GM18873 (cell line): ENCODE results near the gene SMIM26.
A peak's percentile ranks its signal among the peaks of the same experiment; 100 is the strongest.
"Not testable (repeated sequence)": the region's sequence is repeated elsewhere in the genome, so short reads cannot be mapped to it uniquely, and the experiment has no call there.

ENCODE experiments used
- ATAC-seq: cut with Tn5 transposase; IDR thresholded peaks from one replicate; pipeline ENCODE4 v1.9.1; 2021; ENCODE audit warnings: mild to moderate bottlenecking, moderate library complexity, moderate number of reproducible peaks; ENCODE audit not compliant: unreplicated experiment, low FRiP score

The SMIM26 gene, protein sequence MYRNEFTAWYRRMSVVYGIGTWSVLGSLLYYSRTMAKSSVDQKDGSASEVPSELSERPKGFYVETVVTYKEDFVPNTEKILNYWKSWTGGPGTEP

DNA sequence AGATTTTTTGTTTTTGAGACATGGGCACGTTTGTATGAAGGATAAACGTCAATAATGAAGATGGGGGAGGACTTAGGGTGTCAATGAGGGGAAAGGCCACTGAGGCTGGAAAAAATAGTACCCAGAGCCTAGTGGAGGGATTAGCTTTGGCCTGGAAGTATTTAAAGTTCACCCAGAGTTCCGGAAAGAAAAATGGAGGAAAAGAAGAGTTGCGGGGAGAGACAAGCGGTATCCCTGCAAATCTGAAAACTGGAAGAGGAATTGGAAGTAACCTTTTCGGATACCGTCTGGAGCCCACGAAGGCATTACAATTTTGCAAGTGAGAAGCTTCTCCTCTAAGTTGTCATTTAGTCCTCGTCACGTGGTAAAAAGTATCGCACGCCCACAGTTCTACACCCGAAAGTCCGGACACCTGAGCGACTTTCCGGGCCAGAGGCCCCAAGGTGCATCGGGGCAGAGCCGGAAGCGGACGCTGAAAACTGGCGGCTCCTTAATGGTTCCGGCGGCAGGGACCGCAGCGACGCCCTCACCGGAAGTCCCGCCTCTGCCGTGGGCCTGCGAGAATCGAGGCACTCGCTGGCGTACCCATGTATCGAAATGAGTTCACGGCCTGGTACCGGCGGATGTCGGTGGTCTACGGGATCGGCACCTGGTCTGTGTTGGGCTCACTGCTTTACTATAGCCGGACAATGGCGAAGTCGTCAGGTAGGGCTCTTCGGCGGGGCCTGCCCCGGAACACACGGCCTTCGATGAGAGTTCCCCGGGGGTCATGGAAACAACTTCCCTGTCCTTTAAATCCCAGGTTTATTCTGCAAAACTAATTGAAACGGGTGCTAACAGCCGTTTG, at the start of gene SMIM26:
TSS of gene SMIM26 (plus strand) at position 541 of the 847 bp plus-strand sequence. CDS start at position 588, 47 bp downstream.
- peak; percentile 95 for ATAC-seq

DNA sequence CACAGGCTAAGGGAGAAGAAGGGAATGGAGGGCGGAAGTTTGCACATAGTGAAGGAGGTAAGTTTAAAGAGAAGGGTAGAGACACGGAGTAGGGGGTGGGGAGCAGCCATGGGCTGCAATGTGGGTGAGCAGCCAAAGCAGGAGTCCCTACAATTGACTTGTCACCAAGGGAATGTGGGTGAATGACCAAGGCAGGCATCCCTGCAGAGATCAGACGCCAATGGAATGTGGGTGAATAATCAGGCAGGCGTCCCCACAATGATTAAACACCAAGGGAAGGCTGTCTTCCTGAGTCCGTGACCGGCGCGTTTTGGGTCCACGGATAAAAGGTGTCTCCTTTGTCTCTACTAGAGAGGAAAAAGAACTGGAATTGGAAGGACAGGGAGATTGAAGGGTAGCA, 45.2 kb upstream of the SMIM26 start:
- not testable (repeated sequence) for ATAC-seq

DNA sequence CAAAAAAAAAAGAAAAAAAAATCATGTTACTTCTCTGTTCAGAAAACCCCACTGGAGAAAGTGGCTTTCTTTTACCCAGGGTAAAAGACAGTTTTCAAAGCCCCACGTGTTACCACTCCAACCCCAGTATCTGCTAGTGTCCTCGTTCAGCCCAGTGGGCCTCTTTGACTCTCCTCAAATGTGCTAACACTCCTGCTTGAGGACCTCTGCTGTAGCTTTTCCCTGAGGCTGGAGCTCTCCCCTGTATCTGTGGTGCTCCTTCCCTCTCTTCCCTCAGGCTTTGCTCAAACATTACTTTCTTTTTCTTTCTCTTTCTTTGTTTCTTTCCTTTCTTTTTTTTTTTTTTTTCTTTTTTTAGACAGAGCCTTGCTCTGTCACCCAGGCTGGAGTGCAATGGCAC, 44.2 kb upstream of the SMIM26 start:
- no peak for ATAC-seq

DNA sequence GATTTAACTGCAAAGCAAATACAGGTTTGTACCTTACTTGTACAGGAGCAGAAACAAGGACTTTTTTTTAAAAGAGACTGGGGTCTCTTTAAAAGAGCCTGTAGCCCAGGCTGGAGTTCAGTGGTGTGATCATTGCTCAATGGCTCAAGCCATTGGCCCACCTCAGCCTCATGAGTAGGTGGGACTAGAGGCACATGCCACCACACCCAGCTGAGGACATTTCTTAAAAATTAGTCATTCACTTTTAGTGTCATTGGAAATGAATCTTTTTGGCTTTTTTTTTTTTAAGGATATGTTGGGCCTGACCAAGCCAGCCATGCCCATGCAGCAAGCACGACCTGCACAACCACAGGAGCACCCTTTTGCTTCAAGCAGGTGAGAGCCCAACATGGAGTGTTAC, 42.6 kb upstream of the SMIM26 start:
- no peak for ATAC-seq

DNA sequence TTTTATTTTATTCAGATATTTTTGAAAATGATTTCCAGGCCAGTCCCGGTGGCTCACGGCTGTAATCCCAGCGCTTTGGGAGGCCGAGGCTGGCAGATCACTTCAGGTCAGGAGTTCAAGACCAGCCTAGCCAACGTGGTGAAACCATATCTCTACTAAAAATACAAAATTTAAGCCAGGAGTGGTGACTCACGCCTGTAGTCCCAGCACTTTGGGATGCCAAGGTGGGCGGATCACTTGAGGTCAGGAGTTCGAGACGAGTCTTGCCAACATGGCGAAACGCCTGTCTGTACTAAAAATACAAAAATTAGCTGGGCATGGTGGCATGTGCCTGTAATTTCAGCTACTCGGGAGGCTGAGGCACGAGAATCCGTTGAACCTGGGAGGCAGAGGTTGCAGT, 40.5 kb upstream of the SMIM26 start:
- not testable (repeated sequence) for ATAC-seq

DNA sequence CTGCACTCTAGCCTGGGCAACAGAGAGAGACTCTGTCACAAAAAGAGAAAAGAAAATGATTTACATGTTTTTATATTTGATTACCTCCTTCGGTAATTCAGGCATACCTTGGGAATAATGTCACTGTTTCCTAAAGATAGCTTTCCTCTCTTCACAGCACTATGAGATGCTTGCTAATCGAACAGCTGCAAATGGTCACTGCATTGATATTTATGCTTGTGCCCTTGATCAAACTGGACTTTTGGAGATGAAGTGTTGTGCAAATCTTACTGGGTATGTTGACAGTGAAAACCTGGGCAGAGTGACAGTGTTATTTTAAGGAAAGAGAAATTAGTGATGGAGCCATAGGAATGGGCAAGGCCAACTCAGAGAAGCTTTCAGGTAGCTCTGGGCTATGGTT, 39.9 kb upstream of the SMIM26 start:
- ATAC-seq, result no peak

DNA sequence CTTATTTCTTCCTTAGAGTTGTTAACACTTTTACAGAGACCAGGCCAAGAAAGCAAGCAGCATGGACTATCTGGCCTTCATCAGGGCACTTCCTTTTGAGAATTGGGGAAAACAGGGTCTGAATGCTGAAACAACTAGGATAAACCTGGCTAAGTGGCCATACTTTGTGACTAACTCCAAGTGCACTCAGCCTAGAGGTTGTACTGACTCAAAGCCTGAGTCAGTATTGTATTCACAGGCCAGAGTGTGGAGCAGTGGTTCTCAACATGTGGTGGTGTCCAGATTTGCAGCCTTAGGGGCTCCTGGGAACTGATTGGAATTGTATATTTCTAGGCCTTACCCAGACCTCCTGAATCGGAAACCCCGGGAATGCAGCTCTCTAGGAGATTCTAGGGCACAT, 39.4 kb upstream of the SMIM26 start:
- no peak for ATAC-seq

DNA sequence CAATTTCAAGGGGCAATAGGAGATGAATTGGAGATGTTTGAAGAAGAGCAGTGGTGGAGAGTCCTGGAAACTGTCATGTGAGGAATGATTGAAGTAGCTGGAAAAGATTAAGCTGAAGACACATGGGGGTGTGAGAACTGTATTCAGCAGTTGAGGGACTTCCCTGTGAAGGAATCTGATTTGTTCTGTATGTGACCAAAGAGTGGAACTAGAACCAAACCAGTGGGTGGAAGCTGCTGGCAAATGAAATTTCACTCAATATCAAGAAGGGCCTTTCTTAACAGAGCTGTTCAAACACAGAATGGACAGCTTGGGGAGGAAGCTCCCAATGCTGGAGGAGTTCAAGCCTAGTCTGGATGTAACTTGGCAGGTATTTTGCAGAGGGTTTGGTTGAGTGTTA, 38.2 kb upstream of the SMIM26 start:
- ATAC-seq, result no peak

DNA sequence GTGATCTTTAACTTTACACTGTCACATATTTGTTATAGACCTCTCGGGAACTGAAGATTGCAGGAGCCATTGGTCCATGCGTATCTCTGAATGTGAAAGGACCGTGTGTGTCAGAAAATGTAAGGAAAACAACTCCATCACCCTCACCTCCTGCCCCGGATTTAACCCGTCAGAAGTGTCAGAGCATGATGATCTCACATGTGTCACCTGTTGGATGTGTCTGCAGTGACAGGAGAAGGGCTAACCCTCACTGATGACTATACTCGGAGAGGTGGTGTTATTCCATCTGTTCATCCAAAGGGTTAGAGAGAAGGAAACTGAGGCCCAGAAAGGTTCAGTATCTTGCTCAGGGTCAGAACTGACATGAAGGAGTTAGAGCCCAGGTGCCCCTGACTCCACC, 34.6 kb upstream of the SMIM26 start:
- ATAC-seq, result no peak

DNA sequence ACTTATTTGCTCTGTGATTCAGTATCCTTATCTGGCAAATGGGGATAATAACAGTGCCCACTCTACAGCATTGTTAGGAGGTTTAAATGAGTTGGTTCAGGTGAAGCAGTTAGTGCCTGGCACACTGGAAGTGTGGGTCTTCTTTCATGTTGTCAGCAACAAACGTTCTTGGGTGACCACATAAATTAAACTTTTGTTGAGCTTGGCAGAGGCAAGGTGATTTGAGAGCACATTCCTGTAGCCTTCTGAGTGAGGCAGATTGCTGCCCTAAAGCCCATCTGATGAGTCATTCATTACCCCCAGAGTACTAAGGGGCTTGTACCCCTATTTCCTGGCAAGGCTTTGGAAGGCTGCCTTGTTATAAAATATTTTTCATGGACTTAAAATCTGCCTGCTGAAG, 33.7 kb upstream of the SMIM26 start:
- no peak for ATAC-seq

DNA sequence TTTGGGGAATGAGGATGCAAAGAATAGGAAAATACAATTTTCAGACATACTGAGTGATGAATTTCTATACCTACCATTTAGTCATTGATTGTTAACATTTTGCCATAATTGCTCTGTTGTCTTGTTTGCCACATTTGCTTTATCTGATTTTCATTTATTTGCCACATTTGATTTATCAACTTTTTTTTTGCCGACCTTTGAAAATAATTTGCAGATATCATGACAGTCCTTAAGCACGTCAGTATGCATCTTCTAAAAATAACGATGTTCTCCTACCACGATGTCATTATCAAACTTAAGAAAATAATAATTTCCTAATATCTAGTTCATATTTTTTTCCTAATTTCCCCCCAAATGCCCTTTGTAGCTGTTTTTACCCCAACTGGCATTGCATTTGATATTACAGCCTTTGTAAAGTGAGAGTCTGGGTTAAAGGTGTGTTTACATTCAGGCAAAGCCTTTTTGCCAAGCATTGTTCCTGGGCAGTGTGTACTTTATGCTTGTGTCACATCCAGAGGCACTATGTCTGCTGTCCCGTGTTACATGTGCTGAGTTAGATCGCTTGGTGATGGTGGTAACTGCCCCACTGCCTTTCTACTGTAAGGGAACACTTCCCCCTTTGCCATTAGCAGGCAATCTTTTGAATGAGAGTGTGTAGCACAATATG, 33.1 kb upstream of the SMIM26 start:
- no peak for ATAC-seq

DNA sequence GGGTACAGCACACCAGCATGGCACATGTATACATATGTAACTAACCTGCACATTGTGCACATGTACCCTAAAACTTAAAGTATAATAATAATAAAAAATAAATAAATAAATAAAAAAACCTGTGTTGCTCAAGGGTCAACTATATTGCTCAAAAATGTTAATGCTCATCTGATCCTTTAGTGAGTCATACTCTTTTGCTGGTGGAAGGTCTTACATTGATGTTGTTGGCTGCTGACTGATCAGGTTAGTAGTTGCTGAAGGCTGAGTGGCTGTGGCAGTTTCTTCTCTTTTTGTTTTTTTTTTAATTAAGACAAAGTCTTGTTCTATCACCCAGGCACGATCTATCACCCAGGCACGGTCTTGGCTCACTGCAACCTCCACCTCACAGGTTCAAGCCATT, 29.6 kb upstream of the SMIM26 start:
- no peak for ATAC-seq

DNA sequence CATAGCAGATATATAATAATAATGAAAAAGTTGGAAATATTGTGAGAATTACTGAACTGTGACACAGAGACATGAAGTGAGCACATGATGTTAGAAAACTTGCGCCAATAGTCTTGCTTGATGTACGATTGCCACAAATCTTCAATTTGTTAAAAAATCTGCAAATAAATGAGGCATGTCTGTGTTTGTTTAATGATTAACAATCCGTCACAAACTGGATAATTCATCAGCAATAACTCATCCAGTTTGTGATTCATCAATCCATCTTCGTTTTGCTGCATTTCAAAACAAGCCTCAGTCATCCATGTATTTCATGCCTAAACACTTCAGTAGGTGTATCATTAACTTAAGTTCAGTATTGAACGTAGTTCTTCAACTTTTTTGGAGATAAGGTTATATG, 25.5 kb upstream of the SMIM26 start:
- ATAC-seq, result no peak

DNA sequence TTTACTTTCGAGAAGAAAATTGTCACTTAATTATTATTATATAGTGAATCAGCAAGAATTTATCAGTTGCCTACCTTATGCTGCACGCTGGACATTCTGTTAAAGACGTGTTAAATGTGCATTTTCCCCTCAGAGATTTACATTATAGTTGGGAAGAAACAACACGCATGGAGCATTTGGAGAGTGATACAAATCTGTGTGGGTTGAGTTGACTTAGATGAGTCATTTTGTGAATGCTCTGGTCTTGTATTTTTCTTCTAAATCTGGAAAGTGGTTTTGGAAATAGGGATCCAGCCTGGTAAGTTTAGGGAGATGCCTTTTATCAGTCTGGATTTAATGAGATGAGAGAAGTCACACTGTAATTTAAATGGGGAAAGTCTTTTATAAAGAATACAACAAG, 24.0 kb upstream of the SMIM26 start:
- no peak for ATAC-seq

DNA sequence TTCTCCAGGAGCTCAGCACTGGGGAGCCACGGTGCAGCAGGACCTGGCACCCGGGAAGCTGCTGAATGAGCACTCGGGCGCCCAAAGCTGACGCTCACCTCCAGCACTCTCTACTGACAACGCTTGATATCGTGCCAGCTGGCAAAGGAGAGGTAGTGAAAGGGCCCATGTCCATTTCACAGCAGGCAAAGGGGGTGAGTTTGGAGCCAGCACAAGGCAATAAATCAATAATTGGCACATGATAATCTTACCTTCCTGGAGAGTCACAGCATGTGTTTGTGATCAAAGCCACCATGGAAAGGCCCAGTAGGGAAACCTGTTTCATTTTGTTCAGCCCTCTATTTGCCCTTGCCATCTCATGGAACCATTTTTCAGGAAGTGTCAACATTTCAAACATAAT, 23.3 kb upstream of the SMIM26 start:
- no peak for ATAC-seq

DNA sequence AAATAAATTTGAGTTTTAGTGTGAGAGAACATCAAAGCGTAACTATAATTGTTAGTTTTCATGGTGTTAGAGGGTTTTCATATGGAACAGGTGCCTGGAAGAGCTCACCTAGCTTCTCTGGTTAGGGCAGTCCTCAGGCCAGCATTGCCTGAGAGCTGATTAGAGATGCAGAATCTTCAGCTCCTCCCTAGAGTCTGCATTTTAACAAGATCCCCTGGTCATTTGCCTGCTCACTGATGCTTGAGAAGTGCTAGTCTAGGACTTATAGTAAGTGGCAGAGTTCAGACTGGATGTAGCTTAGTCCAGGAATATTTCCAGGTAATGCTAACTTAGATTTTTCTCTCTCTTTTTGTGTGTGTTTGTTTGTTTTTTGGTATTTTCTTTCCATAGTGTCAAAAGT, 21.7 kb upstream of the SMIM26 start:
- no peak for ATAC-seq

DNA sequence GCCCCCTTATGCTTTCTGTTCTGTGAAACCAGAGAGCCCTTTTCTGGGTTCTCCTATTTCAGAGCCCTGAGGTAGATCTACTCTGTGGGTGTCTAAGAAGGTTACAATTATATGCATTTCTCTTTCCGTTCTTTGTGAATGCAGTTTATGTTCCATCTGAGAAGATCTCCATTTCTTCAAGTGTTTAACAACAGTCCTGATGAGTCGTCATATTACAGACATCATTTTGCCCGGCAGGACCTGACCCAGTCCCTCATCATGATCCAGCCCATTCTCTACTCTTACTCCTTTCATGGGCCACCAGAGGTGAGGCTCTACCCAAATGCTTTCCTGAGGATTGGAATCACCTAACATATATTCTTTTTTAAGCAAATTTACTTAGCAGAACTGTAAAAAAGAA, 18.8 kb upstream of the SMIM26 start:
- ATAC-seq, result no peak

DNA sequence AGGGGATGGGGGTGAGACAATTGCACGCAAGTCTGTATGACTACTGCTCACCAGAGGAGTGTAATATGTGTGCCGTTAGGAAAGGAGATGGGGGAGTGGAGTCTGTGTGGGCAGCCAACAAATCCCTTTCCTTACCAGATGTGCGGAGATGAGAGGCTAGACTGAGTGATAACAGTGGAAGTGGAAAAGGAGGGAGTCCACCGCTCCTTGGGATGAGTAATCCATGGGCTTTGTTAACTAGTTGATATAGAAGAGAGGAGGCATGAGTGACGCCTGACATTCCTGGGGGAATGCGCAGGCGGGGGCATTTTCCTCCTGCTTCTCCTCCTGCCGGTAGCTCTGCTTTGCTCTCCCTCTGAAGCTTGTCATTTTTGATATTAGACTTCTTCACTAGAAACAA, 13.5 kb upstream of the SMIM26 start:
- no peak for ATAC-seq

DNA sequence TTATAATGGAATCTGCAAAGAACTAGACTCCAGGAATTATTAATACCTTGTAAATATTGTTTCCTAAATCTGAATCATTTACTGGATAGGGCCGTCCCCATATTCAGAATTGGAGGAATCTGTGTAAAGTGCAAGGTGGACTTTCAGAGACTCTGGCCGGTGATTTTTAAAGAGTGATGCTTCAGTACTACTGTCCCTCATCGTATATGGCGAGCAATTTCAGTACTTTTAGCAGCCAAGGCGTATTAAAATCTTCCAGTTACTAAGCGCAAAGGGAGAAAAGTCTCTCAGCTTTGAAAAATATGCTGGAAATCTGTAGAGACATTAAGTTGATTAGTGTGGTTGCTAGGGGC, 483 bp downstream of the SMIM26 start:
- ATAC-seq, result no peak

DNA sequence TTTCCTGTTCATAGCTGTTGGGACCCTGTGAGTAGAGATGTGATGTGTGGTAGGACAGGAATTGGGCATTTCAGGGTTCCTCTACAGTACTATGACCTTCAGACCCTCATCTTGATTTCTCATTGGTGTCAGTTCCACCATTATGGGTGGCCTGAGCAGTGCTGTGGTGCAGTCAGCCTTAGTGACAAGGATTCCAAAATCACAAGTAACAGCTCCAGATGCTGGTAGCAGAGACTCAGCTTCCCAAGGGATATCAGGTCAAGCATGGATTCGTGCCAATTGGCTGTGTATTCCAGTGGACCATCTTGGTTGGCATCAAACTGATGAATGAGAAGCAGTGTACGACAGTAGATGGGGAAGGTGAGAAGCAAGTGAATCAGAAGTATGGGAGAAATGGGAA, 3.8 kb downstream of the SMIM26 start:
- no peak for ATAC-seq

DNA sequence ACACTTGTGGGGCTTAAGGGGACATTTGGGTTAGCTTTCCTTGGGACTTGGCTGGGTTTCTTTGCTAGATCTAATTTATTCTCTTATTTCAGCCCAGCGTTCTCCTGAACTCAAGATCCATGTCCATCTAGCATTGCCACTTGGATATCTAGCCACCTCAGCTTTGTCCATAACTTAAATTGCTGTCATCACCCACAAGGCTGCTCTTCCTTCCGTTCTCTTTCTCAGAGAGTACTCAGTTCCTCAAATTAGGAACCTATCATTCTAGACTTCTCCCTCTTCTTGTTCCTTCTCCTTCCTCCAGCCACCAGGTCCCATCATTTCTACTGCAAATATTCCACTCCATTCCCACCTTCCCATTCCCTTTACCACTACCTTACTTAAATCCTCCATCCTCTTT, 4.3 kb downstream of the SMIM26 start:
- ATAC-seq, result no peak

DNA sequence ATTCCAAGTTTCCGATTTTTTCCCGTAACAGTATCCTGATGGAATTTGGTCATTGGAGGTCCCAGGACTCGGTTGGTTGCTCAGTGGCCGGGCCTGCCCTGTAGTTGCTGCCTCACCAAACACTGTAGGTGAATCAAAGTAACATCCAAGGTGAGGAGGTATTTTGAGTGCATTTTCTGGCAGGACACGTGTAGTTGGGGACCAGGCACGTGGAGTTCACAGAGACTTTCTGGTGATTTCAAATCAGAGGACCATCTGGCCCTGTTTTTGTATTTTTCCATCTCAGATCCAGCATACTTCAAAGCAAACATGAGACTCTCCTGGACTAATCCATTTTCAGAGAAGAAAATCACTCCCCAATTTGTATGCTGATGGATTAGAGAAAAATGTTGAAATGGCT, 10.7 kb downstream of the SMIM26 start:
- no peak for ATAC-seq
